ENCODE results near the gene FUS.

DNA sequence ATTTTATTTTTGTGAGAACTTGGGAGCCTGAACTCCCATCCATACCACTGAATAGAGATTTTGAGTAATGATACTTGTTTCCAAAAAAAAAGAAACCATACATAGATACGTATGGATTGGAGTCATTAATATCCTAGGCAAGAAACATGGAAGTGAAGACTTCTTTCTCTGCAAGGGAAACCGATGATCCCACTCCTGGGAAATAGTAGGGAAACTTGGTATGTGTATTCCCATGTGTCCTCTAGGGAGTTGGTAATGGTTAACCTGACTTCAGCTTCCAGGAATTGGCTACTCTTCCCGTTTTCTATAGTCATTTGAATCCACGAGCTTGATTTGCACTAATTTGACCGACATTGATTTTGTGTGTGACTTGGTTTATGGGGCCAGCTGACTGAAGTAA is 5.4 kb downstream of the FUS start:
- no peak for TF ChIP-seq TCF4 (CRISPR knock-in tag; IDR thresholded peaks at IDR 0.05; ENCODE audit: borderline replicate concordance)
- TF ChIP-seq, protein P1, sequence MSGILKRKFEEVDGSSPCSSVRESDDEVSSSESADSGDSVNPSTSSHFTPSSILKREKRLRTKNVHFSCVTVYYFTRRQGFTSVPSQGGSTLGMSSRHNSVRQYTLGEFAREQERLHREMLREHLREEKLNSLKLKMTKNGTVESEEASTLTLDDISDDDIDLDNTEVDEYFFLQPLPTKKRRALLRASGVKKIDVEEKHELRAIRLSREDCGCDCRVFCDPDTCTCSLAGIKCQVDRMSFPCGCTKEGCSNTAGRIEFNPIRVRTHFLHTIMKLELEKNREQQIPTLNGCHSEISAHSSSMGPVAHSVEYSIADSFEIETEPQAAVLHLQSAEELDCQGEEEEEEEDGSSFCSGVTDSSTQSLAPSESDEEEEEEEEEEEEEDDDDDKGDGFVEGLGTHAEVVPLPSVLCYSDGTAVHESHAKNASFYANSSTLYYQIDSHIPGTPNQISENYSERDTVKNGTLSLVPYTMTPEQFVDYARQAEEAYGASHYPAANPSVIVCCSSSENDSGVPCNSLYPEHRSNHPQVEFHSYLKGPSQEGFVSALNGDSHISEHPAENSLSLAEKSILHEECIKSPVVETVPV (CRISPR knock-in tag; IDR thresholded peaks at IDR 0.05) = no peak
- no peak for TF ChIP-seq GLIS3 (CRISPR knock-in tag; IDR thresholded peaks at IDR 0.05)
- no peak for TF ChIP-seq ZC3H10 (CRISPR knock-in tag; IDR thresholded peaks at IDR 0.05)
- TF ChIP-seq, protein P2, sequence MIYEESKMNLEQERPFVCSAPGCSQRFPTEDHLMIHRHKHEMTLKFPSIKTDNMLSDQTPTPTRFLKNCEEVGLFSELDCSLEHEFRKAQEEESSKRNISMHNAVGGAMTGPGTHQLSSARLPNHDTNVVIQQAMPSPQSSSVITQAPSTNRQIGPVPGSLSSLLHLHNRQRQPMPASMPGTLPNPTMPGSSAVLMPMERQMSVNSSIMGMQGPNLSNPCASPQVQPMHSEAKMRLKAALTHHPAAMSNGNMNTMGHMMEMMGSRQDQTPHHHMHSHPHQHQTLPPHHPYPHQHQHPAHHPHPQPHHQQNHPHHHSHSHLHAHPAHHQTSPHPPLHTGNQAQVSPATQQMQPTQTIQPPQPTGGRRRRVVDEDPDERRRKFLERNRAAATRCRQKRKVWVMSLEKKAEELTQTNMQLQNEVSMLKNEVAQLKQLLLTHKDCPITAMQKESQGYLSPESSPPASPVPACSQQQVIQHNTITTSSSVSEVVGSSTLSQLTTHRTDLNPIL (CRISPR knock-in tag; IDR thresholded peaks at IDR 0.05; ENCODE audit: low read depth) = no peak
- TF ChIP-seq CSDC2 (CRISPR knock-in tag; IDR thresholded peaks at IDR 0.05) = no peak
- no peak for TF ChIP-seq ZFP30 (CRISPR knock-in tag; IDR thresholded peaks at IDR 0.05)
- TF ChIP-seq, protein P3, sequence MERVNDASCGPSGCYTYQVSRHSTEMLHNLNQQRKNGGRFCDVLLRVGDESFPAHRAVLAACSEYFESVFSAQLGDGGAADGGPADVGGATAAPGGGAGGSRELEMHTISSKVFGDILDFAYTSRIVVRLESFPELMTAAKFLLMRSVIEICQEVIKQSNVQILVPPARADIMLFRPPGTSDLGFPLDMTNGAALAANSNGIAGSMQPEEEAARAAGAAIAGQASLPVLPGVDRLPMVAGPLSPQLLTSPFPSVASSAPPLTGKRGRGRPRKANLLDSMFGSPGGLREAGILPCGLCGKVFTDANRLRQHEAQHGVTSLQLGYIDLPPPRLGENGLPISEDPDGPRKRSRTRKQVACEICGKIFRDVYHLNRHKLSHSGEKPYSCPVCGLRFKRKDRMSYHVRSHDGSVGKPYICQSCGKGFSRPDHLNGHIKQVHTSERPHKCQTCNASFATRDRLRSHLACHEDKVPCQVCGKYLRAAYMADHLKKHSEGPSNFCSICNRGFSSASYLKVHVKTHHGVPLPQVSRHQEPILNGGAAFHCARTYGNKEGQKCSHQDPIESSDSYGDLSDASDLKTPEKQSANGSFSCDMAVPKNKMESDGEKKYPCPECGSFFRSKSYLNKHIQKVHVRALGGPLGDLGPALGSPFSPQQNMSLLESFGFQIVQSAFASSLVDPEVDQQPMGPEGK (CRISPR knock-in tag; IDR thresholded peaks at IDR 0.05; ENCODE audit: borderline replicate concordance) = no peak
- TF ChIP-seq, protein P4, sequence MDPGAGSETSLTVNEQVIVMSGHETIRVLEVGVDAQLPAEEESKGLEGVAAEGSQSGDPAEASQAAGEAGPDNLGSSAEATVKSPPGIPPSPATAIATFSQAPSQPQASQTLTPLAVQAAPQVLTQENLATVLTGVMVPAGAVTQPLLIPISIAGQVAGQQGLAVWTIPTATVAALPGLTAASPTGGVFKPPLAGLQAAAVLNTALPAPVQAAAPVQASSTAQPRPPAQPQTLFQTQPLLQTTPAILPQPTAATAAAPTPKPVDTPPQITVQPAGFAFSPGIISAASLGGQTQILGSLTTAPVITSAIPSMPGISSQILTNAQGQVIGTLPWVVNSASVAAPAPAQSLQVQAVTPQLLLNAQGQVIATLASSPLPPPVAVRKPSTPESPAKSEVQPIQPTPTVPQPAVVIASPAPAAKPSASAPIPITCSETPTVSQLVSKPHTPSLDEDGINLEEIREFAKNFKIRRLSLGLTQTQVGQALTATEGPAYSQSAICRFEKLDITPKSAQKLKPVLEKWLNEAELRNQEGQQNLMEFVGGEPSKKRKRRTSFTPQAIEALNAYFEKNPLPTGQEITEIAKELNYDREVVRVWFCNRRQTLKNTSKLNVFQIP (CRISPR knock-in tag; IDR thresholded peaks at IDR 0.05; ENCODE audit: borderline replicate concordance, low read depth) = no peak
- no peak for TF ChIP-seq ZFP3 (CRISPR knock-in tag; IDR thresholded peaks at IDR 0.05)
- TF ChIP-seq OSR1 (CRISPR knock-in tag; IDR thresholded peaks at IDR 0.05) = no peak
- no peak for TF ChIP-seq SNAI2 (CRISPR knock-in tag; IDR thresholded peaks at IDR 0.05)
- TF ChIP-seq BACH2 (CRISPR knock-in tag; IDR thresholded peaks at IDR 0.05; ENCODE audit: borderline replicate concordance) = no peak
